ENCODE data around the gene PRR29.

The PRR29 gene

DNA sequence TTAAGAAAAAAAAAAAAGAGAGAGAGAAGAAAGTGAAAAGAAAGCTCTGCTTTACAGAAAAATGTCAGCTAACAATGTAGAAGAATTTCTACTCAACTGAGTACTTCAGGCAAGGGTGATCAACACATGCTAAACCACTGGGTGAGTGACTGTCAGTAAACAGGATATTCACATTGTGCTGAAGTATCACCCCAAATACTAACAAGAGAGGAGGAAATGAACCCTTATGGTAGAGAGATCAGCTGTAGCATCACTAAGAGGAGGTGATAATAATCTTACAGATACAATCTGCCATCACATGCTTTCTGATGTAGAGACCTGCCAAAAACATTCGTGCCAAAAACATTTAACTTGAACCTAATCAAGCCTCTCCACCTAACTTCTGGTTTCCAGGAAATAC, 53.0 kb downstream of the PRR29 start:
- DNase-seq, result no peak

DNA sequence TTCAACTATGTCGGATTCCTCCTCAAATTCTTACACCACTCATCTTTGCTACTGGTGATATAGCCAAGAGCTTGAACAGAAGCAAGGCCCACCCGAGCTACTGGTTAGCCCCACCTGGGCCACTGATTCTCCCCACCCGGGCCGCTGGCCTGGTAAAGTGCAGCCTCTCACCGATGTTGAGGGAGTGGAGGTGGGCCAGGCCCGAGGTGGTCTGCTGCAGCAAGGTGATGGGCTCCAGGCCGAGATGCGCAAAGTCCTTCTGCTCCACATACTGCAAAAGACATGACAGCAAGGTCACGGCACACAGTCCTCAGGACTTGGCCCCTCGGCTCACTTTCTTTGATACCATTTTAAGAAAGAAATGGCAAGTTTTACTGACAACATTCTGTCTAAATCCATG, 55.0 kb downstream of the PRR29 start:
- no peak for DNase-seq
